ENCODE data around the gene PTGER1. TPM values are rescaled to one million over a fixed set of nuclear protein-coding genes. Genes with fewer than 3 reads are reported as not detected.

The PTGER1 gene
- total RNA-seq, 1 experiment from 2014 or later: not detected

DNA sequence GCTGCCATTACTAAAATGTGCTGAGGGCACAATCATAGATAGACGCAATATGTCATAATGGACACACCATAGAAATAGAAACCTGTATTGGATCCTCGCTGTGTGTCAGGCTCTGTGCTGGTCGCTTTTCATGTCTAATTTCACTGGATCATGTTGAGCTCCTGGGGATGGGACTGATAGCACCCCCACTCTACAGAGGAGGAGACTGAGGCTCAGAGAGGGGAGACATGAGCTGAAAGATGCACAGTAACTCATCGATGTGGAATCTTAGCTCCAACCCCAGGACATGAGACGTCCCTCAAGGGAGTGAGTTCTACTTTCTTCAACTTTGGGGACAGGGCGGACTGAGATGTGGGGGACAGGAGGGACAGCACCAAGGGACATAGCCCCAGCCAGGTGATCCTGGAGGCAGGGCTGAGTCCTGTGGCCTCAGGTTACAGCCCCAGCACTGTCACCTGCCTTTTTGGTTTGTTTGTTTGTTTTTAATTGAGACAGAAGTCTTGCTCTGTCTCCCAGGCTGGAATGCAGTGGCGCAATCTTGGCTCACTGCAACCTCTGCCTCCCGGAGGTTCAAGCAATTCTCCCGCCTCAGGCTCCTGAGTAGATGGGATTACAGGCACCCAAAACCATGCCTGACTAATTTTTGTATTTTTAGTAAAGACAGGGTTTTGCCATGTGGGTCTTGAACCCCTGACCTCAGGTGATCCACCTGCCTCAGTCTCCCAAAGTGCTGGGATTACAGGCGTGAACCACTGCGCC, 27.4 kb upstream of the PTGER1 start:
- DNase-seq (ENCODE audit: low spot score): no peak

- peak; percentile 62 for DNase-seq (ENCODE audit: low spot score)
These were observed 22.2 kb upstream of the PTGER1 start for GRCh38 chr19:14497228-14497921.

DNA sequence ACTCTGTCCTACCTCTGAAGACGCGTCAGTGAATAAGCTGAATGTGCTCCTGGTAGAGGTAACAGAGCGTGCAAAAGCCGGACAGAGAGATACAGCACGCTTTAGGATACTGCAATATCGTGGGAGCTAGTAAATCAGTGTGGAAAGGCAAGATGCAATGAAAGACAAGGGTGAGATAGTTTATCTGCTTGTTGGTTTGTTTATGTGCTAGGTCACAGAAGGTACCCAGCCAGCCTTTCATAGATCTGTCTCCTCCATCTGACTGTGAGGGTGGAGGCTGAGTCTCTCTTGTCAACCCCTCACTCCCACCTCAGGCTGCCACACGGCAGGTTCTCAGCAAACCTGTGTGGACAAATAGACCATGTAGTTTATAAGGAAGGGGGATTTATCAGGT, 21.7 kb upstream of the PTGER1 start:
- DNase-seq (ENCODE audit: low spot score): no peak

- peak; percentile 92 for DNase-seq (ENCODE audit: low spot score)
These were observed 21.1 kb upstream of the PTGER1 start, which contains the start of gene GIPC1 for GRCh38 chr19:14496029-14496833. Gene GIPC1, minus strand, starts transcription at chr19:14496127. Its CDS starts 13,151 bp downstream, at chr19:14482976.

- DNase-seq (ENCODE audit: low spot score): no peak
These were observed 20.5 kb upstream of the PTGER1 start for GRCh38 chr19:14495672-14496028.

DNA sequence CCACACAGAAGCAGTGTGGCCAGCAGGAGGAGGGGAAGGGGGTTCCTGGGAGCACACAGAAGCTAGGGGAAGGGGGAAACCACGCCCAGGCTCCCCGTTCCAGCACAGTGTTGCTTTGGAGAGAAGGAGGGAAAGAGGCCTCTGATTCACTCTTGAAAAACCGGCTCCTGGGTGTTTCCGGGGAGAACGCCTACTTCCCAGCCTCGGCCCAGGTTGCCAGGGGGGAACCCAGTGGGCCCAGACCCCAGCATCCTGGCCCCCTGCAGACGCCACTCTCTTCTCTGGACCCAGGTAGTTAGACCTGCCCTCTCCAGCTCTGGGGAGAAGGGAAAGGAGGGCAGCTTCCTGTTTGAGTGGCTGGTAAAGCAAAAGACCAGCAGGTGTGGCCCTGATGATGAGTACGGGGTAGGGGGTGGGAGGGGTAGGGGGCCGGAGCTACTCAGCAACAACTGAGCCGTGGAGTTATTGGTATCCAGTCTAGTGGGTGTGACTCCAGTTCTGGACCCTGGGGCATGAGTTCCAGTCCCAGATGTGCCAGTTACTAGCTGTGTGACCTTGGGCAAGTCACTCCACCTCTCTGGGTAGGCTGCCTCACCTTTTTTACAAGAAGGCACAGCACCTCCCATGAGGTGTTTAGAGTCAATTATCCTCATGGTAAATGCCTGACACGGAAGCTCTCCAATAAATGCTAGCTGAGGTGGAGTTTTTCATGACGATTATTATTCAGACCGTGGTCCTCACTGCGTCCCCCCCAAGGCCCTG, 19.9 kb upstream of the PTGER1 start:
- peak; percentile 31 for DNase-seq (ENCODE audit: low spot score)

- no peak for DNase-seq (ENCODE audit: low spot score)
These were observed 19.3 kb upstream of the PTGER1 start for GRCh38 chr19:14494411-14494810.

DNA sequence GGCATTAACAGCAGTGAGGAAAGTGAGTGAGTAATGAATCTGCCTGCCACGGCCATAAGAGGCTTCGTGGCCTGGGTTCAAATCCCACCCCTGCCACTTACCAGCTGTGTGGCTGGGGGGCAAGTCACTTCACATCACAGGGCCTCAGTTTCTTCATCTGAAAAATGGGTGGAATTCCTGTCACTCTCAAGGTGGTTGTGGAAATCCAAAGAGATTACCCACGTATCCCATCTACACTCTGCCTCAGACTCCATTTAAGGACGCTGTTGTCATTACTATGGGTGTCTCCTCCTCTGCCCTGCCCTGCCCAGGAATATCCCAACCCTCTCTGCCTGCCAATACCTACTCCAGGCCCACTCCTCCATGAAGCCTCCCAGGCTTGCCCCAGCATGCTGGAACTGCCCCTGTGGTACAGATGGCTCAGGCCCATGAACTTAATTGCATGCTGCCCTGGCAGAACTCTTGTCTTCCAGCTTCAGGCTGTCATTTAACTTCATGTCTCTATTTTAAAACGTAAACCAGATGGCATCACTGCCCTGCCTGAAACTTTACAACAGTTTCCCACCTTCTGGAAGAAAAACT, 17.7 kb upstream of the PTGER1 start:
- DNase-seq (ENCODE audit: low spot score): no peak

GRCh38 chr19:14487370-14488125, 12.4 kb upstream of the PTGER1 start:
- DNase-seq (ENCODE audit: low spot score): no peak

- DNase-seq (ENCODE audit: low spot score): no peak
These were observed 7.2 kb upstream of the PTGER1 start for GRCh38 chr19:14482172-14482941.

DNA sequence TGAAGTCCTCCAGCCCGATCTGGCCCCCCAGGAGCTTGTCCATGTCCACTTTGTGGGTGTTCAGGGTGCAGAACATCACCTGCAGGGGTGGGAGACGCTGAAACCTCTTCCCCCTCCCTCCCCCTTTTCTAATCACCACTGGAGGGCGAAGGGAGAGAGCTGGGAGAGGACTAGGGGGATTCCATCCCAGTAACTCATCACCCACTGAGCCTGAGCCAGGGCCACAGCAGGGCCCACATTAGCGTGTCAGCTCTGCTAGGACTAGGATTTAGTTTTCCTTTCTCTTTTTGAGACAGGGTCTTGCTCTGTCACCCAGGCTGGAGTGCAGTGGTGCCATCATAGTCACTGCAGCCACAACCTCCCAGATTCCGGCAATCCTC, 5.5 kb upstream of the PTGER1 start:
- DNase-seq (ENCODE audit: low spot score): no peak

- DNase-seq (ENCODE audit: low spot score): no peak
These were observed 5.0 kb upstream of the PTGER1 start for GRCh38 chr19:14479975-14480699.

DNA sequence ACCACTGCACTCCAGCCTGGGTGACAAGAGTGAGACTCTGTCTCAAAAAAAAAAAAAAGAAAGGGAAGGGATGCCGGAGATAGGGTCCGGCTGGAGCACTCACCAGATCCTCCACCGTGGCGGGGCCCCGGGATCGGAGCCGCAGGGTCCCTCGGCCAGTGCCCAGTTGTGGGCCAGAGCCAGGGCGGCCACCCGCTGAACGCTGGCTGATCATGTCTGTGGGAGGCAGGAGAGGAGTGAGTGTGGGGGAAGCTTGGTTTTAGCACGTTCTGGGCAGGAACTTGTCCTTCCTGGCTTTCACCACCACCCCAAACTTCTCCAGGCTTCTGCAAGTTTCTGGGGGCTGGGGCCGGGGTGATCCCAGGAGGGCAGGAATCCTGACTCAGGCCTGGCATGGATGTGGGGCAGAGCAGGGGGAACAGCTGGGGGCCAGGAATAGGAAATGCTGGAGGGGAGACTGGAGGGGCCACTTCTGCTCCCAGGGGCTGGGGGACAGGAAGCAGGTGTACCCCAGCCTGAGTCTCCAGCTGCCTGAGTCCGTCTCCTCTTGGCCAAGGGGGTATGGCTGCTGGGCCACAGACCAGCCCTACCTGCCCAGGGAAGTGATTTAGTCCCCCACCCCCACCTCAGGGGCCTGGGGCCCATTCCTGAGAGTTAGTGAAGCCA, 4.3 kb upstream of the PTGER1 start:
- no peak for DNase-seq (ENCODE audit: low spot score)

GRCh38 chr19:14478113-14478545, 3.0 kb upstream of the PTGER1 start:
- no peak for DNase-seq (ENCODE audit: low spot score)

DNA sequence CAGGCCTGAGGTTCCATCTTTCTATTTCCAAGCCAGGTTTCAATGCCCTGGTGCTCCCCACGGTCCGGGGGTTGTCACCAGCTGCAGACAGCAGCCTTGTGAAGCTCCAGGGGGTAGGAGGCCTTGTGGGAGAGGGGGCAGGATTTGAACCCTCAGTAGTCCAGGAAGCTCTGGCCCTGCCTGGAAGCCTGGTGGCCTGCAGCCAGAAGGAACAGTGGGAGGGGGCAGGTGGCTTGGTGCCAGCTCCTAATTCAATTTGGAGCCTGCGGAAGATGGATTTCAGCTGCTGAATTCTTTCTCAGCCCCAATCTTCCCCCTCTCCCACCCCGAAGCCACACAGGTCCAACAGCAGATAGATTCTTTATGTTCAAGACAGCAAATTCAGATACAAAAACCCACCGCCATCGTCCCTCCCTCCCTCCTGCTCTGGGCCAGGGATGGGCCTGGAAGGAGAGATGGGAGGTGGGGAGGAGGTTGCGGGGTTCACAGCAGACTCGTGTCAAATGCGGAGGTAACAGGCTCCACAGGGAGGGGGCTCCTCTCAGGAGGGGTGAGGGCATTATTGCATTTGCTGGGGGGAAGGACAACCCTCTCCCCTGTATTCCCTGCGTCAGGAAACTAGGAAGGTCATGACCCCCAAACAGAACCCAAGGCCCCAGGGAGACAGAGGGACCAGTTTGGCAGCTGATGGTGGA, 2.4 kb upstream of the PTGER1 start:
- no peak for DNase-seq (ENCODE audit: low spot score)

- DNase-seq (ENCODE audit: low spot score): peak; percentile 61
These were observed 1.7 kb upstream of the PTGER1 start for GRCh38 chr19:14476673-14477401.

- DNase-seq (ENCODE audit: low spot score): no peak
These were observed 1.1 kb upstream of the PTGER1 start for GRCh38 chr19:14476327-14476672.
